Ovary (tissue), 3 donors: ENCODE data around the gene FGGY.

Experiments used
- CTCF ChIP-seq, 3 donors: fragments of 450-650 bp in 2 of 3; fragments of 200-600 bp in 1 of 3; IDR thresholded peaks; one replicate each; pipeline versions ENCODE4 v1.5.1 to v1.8.0; 2016 to 2022; ENCODE audit warnings: antibody characterized with exemption in 3 of 3, mild to moderate bottlenecking in 1 of 3
- POLR2A ChIP-seq: fragments of 450-650 bp; IDR thresholded peaks from one replicate; pipeline ENCODE4 v1.6.1; 2017; ENCODE audit warnings: antibody characterized with exemption, mild to moderate bottlenecking, moderate library complexity
- donor health status: DM: no; HTN: no; CAD: no.

- TF ChIP-seq CTCF (IDR thresholded peaks at IDR 0.05) (no peak), POLR2A (no peak)
Observed at GRCh38 chr1:59738152-59738551, 441.3 kb downstream of the FGGY start.
